Muscle of back (tissue), 11 donors: ENCODE measurements around the gene PTAFR. TPM values are rescaled to one million over a fixed set of nuclear protein-coding genes. Genes with fewer than 3 reads are reported as not detected.

Experiments used
- DNase-seq, 3 donors: peaks; one replicate each; pipeline versions ENCODE4 v3.0.0 to v3.0.0-alpha.2; 2013
- polyA plus RNA-seq, 10 donors: library from polyadenylated mRNA; unstranded; fragments of 120-200 nt; gene quantifications; one replicate each; pipeline ENCODE4 v1.2.1, GENCODE V29; 2013; ENCODE audit not compliant: insufficient read length in 10 of 10

PTAFR gene
- polyA plus RNA-seq, 10 donors: 1.5 to 2.6 (median 2.0) TPM

- DNase-seq: no peak
Observed at GRCh38 chr1:28178690-28179485, 2.4 kb upstream of the PTAFR start.

GRCh38 chr1:28175955-28176485 is 470 bp downstream of the PTAFR start:
- DNase-seq: no peak

GRCh38 chr1:28173980-28174297 is 2.6 kb downstream of the PTAFR start:
- DNase-seq: no peak

GRCh38 chr1:28173151-28173979 is 3.1 kb downstream of the PTAFR start:
- peak in 2 of 3 donors; percentile 37 to 70 for DNase-seq

- DNase-seq: peak in 1 of 3 donors; percentile 32
Observed at GRCh38 chr1:28172713-28173150, 3.8 kb downstream of the PTAFR start.

GRCh38 chr1:28171246-28171645 is 5.2 kb downstream of the PTAFR start:
- no peak for DNase-seq

GRCh38 chr1:28170001-28170596 is 6.4 kb downstream of the PTAFR start:
- DNase-seq: no peak

- DNase-seq: peak in 1 of 3 donors; percentile 32
Observed at GRCh38 chr1:28163496-28164161, 12.9 kb downstream of the PTAFR start.

- DNase-seq: no peak
Observed at GRCh38 chr1:28162151-28162550, 14.3 kb downstream of the PTAFR start.

- no peak for DNase-seq
Observed at GRCh38 chr1:28161751-28162150, 14.7 kb downstream of the PTAFR start.

- DNase-seq: no peak
Observed at GRCh38 chr1:28160782-28161266, 15.7 kb downstream of the PTAFR start.

- no peak for DNase-seq
Observed at GRCh38 chr1:28159680-28160079, 16.8 kb downstream of the PTAFR start.

GRCh38 chr1:28159243-28159642 is 17.2 kb downstream of the PTAFR start:
- DNase-seq: no peak

- DNase-seq: no peak
Observed at GRCh38 chr1:28157894-28158293, 18.6 kb downstream of the PTAFR start.

- DNase-seq: no peak
Observed at GRCh38 chr1:28156821-28157220, 19.7 kb downstream of the PTAFR start.

- no peak for DNase-seq
Observed at GRCh38 chr1:28155628-28156027, 20.9 kb downstream of the PTAFR start.

- DNase-seq: no peak
Observed at GRCh38 chr1:28154078-28154594, 22.4 kb downstream of the PTAFR start.

GRCh38 chr1:28150125-28150780 is 26.2 kb downstream of the PTAFR start:
- DNase-seq: no peak

GRCh38 chr1:28148880-28149195 is 27.7 kb downstream of the PTAFR start:
- DNase-seq: no peak

GRCh38 chr1:28147264-28148094 is 29.0 kb downstream of the PTAFR start:
- no peak for DNase-seq
